RWPE2 (cell line): ENCODE data around the gene ZNF813.
A peak's percentile ranks its signal among the peaks of the same experiment; 100 is the strongest.
"Not testable (repeated sequence)": the region's sequence is repeated elsewhere in the genome, so short reads cannot be mapped to it uniquely, and the experiment has no call there.

Source experiments
- ATAC-seq: fragments of 200-7000 bp; cut with Tn5 transposase; 3 replicates; pipeline ENCODE4 v1.9.1; 2021; ENCODE audit warnings: low read depth
- DNase-seq: peaks from one replicate; pipeline ENCODE4 v3.0.0-alpha.2; 2020; ENCODE audit warnings: low spot score
- H3K27ac ChIP-seq: fragments of 450-650 bp; 2 replicates; pipeline ENCODE4 v1.5.1; 2017; ENCODE audit warnings: mild to moderate bottlenecking; ENCODE audit not compliant: poor library complexity, severe bottlenecking
- H3K27me3 ChIP-seq: fragments of 250-450 bp; sonication (Bioruptor Pico); 2 replicates; pipeline ENCODE4 v1.5.1; 2021; ENCODE audit warnings: mild to moderate bottlenecking, moderate library complexity; ENCODE audit not compliant: insufficient read depth, poor library complexity, severe bottlenecking
- H3K36me3 ChIP-seq: fragments of 250-450 bp; sonication (Bioruptor Pico); 2 replicates; pipeline ENCODE4 v1.5.1; 2020; ENCODE audit warnings: low read depth, mild to moderate bottlenecking, moderate library complexity
- H3K4me1 ChIP-seq: fragments of 250-450 bp; sonication (Bioruptor Pico); 2 replicates; pipeline ENCODE4 v1.5.1; 2021; ENCODE audit warnings: mild to moderate bottlenecking, moderate library complexity; ENCODE audit not compliant: insufficient read depth, poor library complexity, severe bottlenecking
- H3K4me3 ChIP-seq: fragments of 250-450 bp; sonication (Bioruptor Pico); 2 replicates; pipeline ENCODE4 v1.5.1; 2021; ENCODE audit warnings: mild to moderate bottlenecking, moderate library complexity; ENCODE audit not compliant: severe bottlenecking
- H3K9me3 ChIP-seq: fragments of 250-450 bp; sonication (Bioruptor Pico); 2 replicates; pipeline ENCODE4 v1.5.1; 2021; ENCODE audit warnings: mild to moderate bottlenecking, moderate library complexity; ENCODE audit not compliant: severe bottlenecking
- CTCF ChIP-seq: fragments of 450-650 bp; IDR thresholded peaks from one replicate; pipeline ENCODE4 v1.5.1; 2017; ENCODE audit warnings: mild to moderate bottlenecking, moderate library complexity; ENCODE audit not compliant: poor library complexity, severe bottlenecking

Gene ZNF813

DNA sequence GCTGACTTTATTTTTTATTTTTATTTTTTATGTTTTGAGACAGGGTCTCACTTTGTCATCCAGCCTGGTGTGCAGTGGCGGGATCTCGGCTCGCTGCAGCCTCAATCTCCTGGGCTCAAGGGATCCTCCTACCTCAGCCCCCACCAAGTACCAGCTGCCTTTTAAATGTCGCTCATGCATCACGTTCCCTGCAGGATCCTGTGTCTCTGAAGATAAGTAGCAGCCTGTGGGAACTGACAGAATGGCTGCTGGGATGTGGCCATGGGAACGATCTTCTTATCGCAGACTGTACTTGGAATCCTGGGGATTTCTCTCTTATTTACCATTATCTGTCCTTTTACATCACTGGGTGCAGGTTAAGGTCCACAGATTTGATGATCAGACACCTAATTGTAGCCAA, 35.6 kb downstream of the ZNF813 start:
- DNase-seq, H3K27me3 ChIP-seq, H3K27ac ChIP-seq, H3K36me3 ChIP-seq, H3K9me3 ChIP-seq, H3K4me1 ChIP-seq, H3K4me3 ChIP-seq, ATAC-seq: not testable (repeated sequence)

GRCh38 chr19:53503671-53504364, 36.3 kb downstream of the ZNF813 start:
- not testable (repeated sequence) for ATAC-seq, H3K27ac ChIP-seq, H3K9me3 ChIP-seq, DNase-seq, H3K4me1 ChIP-seq, H3K36me3 ChIP-seq, H3K27me3 ChIP-seq, H3K4me3 ChIP-seq

DNA sequence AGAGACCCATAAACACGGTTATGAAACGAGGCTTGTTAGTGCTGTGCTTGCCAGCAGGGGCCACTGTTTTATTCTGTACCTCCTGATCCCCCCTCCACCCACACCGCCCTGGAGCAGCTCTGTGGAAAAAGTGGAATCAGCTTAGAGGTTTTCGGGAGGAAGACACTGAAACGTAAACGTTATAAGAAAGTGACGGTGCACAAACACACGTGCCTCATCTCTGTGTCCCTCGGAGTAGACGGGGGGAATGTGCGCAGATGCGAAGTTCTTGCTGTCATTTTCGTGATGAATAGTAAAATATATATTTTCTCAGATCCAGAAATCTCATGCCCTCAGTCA, 36.8 kb downstream of the ZNF813 start:
- not testable (repeated sequence) for H3K27me3 ChIP-seq, H3K9me3 ChIP-seq, H3K36me3 ChIP-seq, H3K27ac ChIP-seq, DNase-seq, H3K4me1 ChIP-seq, H3K4me3 ChIP-seq
- TF ChIP-seq CTCF = peak; percentile 56
- peak; percentile 62; the same call in 1 of the 3 replicates for ATAC-seq

DNA sequence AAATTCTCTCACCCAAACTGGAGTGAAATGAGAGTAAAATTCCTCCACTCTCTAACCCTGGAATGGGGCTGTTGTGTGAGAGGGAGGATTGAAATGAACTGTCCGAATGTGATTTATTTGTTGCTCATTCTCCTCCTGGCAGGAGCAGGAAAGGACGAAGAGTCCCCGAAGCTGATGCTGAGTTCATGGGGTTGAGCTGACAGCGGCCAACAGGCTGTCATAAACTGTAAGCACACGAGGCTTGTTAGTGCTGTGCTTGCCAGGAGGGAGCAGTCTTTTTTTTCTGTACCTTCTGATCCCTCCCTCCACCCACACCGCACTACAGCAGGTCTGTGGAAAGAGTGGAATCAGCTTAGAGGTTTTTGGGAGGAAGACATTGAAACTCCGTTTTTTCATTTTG, 37.4 kb downstream of the ZNF813 start:
- H3K9me3 ChIP-seq = no peaks in the 10 kb centered on the region
- no peaks in the 10 kb centered on the region for H3K27me3 ChIP-seq
- TF ChIP-seq CTCF = no peak
- H3K27ac ChIP-seq = no peak overlapping the region
- no peak overlapping the region for H3K4me3 ChIP-seq
- H3K36me3 ChIP-seq = no peaks in the 10 kb centered on the region
- ATAC-seq (no peak), DNase-seq (no peak)
- no peaks in the 10 kb centered on the region for H3K4me1 ChIP-seq

GRCh38 chr19:53506728-53507127, 39.2 kb downstream of the ZNF813 start:
- H3K27me3 ChIP-seq = no peaks in the 10 kb centered on the region
- no peak overlapping the region for H3K27ac ChIP-seq
- TF ChIP-seq CTCF = no peak
- no peaks in the 10 kb centered on the region for H3K4me1 ChIP-seq
- no peak for DNase-seq
- ATAC-seq = no peak
- no peaks in the 10 kb centered on the region for H3K9me3 ChIP-seq
- no peak overlapping the region for H3K4me3 ChIP-seq
- H3K36me3 ChIP-seq = no peaks in the 10 kb centered on the region
